GM18909 (cell line): ENCODE data around the gene MTERF4.

Experiments
- ATAC-seq: cut with Tn5 transposase; IDR thresholded peaks from one replicate; pipeline ENCODE4 v1.9.1; 2021; ENCODE audit warnings: mild to moderate bottlenecking; ENCODE audit not compliant: unreplicated experiment, poor library complexity

MTERF4 gene

DNA sequence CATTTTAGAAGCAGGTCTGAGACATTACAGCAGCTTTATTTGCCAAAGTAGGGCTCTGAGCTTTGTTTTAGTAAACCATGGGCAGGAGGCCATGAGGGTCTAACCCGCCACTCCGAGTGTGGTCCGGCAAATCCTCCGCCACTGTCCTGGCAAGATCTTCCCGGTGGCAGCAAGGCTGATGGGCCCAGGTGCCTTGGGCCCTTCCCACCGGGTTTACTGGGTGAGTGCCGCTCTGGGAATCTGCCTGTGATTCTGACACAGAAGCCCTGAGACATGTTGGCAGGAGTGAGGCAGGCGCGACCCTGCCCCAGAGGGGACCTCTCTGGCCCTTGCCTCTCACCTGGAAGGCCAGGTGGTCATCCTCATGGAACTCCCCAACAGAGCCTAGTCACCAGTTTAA lies 29.9 kb downstream of the MTERF4 start:
- ATAC-seq, result no peak

DNA sequence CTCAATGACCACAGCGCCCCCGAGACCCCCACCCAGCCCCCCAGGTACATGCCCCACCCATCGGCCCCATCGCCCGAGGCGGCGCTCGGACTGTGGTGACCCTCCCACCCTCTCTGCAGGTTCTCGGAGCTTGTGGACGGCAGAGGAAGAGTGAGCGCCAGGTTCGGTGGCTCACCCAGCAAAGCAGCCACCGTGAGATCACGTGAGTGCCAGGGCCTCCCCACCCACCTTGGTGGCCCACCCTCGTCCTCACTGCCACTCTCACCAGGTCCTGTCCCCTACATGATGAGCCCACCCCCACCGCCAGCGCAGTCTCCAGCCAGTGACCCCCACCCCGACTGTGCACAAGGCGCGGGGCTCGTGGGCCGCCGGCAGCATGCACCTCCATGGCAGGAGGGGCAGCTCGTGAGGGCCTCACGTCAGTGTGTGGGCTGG lies 30.4 kb downstream of the MTERF4 start:
- ATAC-seq, result no peak

GRCh38 chr2:241070811-241071676 lies 31.0 kb downstream of the MTERF4 start:
- no peak for ATAC-seq

- no peak for ATAC-seq
Measured at GRCh38 chr2:241070361-241070760, 31.7 kb downstream of the MTERF4 start.

- no peak for ATAC-seq
Measured at GRCh38 chr2:241069821-241070281, 32.2 kb downstream of the MTERF4 start.

DNA sequence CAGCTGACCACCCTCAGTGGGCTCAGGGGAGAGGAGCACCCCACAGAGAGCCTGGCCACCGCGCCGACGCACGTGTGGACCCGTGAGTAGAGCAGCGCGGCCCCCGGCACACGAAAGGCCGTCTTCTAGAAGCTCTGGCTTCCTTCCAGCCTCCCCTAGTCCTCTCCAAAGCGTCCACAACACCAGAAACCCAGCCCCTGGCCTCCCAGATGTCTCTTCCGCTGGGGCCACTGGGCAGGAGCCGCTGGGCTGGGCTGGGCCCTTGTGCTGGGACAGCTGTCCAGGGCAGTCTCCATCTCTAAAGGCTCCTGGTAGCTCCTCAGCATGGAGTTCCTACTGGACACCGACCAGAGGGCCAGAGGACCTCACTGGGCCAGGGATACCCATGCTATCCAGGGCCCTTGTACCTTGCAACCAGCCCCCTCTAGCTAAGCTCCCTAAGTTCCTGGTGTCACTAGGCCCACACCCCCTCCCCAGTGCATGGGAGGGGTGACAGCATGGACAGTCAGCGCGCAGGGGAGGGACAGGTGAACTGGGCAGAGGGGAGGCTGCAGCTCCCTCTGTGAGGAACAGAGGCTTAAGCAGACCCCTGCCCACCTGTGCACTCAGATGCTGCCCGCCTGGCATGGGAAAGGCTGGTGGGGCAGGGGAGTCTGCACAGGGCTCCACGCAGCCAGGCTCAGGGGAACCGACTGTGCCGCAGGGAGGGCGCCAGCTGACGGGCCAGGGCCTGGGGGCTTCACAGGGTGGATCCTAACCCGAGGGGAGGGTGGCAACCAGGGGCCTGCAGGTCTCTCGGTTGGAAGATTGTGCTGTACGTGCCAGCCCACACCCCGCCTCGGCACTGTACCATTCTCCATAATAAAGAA lies 32.9 kb downstream of the MTERF4 start:
- no peak for ATAC-seq

- no peak for ATAC-seq
Measured at GRCh38 chr2:241068136-241068941, 33.7 kb downstream of the MTERF4 start.

DNA sequence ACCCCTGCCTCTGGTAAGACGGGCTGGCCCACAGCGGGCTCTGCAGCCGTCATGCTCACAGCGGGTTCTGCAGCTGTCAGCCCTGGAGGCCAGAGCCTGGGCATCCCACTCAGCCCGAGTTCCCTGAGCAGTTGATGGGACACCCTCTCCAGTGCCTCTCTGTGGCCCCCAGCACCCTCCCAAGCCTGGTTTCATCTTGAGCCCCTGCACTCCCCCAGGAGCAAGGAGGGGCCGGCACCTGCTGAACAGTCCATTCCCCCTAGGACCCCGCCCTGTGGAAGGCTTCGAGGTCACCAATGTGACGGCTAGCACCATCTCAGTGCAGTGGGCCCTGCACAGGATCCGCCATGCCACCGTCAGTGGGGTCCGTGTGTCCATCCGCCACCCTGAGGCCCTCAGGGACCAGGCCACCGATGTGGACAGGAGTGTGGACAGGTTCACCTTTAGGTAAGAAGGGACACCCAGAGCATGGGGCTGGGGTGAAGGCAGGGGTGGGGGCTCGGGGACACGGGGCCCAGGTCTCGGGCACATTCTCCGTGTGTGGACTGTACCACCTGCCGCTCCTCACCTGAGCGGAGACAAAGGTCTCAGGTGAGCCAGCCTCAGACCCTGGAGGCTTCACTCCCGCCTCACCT lies 34.5 kb downstream of the MTERF4 start:
- no peak for ATAC-seq

DNA sequence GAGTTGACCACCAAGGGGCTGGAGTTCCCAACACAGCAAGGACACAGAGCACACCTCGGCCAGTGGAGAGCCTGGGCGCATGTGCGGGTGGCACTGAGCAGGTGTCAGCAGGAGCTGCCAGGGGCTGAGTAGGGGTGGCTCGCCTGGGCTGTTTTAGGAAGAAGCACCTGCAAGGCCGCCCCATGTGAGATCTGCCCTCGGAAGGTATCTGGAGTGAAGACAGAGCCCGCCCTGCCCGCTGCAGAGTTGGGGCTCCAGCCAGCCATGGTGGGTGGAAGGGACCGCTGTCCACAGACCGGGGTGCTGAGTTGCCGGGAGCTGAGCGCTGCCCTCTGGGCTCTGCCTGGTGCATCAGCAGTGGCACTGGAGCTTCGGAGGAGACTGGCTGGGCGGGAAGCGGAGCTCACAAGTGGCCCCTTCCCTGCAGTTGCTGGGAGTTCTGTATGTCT lies 35.2 kb downstream of the MTERF4 start:
- ATAC-seq, result no peak

DNA sequence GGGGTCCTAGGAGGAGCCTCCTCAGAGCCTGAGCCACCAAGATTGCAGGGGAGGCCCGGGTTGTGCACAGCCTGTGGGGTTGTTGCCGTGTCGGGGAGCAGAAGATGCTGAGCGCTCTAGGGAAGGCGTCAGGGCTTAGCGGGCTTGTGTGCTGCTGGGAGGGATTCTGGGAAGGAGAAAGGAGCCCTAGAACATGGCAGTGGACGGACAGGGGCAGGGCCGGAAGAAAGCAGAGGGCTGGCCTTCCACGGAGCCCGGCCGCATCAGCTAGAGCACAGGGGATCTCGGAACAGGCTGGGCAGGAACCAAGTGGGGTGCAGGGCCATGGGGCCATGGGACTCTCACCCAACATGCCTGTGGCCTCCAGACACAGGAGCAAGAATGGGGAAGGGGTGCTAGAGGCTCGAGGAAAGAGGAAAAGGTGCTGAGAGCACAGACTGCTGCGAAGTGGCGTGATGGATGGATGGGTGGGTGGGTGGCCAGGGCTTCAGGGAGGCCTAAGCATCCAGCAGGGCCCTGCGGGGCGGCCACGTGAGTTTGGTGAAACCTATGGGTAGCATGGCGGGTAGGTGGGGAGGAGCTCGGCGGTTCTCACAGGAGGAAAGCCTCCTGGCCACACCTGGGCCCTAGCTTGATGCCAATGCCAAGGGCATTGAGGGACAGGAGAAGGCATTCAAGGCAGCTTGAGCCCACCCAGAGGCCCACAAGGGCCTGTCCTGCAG lies 35.8 kb downstream of the MTERF4 start:
- ATAC-seq, result no peak

- ATAC-seq, result no peak
Measured at GRCh38 chr2:241065355-241065803, 36.7 kb downstream of the MTERF4 start.

DNA sequence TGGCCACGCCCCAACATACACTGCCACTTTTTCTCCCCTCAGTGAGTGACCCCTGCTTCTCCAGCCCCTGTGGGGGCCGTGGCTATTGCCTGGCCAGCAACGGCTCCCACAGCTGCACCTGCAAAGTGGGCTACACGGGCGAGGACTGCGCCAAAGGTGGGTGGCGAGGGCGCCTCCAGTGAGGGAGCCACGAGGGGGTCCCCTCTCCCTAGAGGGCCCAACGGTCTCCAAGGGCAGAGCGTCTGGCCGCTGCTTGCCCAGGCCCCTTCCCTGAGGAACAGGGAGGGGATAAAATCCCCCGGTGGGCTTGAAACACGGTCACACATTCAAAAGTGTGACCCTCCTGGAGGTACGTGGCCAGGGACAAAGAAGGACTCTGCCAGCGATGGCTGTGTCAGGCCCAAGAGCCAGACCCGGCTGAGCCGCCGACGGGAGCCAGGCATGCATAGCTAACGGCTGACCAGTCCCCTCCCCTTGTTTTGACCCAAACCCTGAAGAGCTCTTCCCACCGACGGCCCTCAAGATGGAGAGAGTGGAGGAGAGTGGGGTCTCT lies 37.2 kb downstream of the MTERF4 start:
- no peak for ATAC-seq

- no peak for ATAC-seq
Measured at GRCh38 chr2:241064008-241064801, 37.9 kb downstream of the MTERF4 start.

GRCh38 chr2:241063587-241063986 lies 38.5 kb downstream of the MTERF4 start:
- no peak for ATAC-seq

DNA sequence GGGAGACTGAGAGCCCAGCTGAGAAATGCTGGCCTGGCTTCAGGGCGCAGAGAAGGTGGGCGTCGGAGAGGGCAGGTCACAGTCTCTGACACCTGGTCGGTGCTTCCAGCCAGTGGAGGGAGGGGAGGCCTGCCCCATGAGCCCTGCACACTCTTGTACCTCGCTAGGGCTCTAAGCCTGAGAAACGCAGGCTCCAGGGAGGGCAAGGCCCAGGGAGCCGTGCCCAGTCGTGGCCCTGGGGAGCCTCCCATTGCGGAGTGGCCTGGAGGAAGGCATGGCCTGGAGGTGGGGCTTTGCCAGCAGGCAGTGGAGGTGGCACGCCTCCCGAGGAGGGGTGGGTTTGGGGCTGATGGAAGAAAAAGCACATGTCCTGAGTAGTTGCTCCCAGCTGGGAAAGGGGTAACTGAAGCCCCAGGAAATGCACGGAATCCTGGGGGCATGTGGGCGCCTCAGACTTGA lies 39.0 kb downstream of the MTERF4 start:
- ATAC-seq, result no peak

GRCh38 chr2:241062389-241063092 lies 39.5 kb downstream of the MTERF4 start:
- ATAC-seq, result no peak

DNA sequence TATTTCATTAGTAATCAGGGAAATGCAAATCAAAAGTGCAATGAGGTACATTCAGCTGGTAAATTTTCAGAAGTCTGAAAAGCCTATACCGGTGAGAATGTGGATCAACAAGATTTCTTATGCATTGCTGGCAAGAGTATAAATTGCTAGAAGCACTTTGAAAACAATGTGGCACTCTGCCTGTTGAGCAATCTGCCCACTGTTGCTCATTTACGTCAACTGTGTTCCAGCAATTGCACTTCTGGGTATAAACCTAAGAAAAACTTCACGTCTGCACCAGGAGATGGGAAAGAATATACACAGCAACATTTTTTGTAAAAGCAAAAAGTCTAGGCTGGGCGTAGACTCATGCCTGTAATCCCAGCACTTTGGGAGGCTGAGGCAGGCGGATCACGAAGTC lies 40.8 kb downstream of the MTERF4 start:
- no peak for ATAC-seq
